AG04449 (cell line): ENCODE measurements around the gene TMEM242.

Source experiments
- CTCF ChIA-PET: fragments of 350-600 bp; formaldehyde crosslinking; extraction: SDS; loops from one replicate; lab custom pipeline; 2021; ENCODE audit warnings: antibody characterized with exemption; lab: Yijun Ruan, JAX
- POLR2A ChIA-PET: fragments of 400-600, 350-600 bp; formaldehyde crosslinking; extraction: SDS; loops from one replicate; lab custom pipeline; 2020; ENCODE audit warnings: antibody characterized with exemption, inconsistent platforms; lab: Yijun Ruan, JAX
- DNase-seq: peaks from one replicate; pipeline ENCODE4 v3.0.0-alpha.2; 2010; ENCODE audit warnings: low read depth, low spot score
- H3K4me3 ChIP-seq: 2 replicates; pipeline ENCODE4 v1.5.1; 2011; ENCODE audit warnings: low read depth, mild to moderate bottlenecking, control low read depth, low read length
- TF ChIP-seq, protein P1 (sequence below): IDR thresholded peaks from one replicate; pipeline ENCODE4 v1.5.1; 2011; ENCODE audit warnings: mild to moderate bottlenecking, moderate library complexity, low read length, control low read depth, inconsistent platforms; ENCODE audit not compliant: insufficient read depth; ENCODE audit errors: missing control alignments

TMEM242 gene

DNA sequence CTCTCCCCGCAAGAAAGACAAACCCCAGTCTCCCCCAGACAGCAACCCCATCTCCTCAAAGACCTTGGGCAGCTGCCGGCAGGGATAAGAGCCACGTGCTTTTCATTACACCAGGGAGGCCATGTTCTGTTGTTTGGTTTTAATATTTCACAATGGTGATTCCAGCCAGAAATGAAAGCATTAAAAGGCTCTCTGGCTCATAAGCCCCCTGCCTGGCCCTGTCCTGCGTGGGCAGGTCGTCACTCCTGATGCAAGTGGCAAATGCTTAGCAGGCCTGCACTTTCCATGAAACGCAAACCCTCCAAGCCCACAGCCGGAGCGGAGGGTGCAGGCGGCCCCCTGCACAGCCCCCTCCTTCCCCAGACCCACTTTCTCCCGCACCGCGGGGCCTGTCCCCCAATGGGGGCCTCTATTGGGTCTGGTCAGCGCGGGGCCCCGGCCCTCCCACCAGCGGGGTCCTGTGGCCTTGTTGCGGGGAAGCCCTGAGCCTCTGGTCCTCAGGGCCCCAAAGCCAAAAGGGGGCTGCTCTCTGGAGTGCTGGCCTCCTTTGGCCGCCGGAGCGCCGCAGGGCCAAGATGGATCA, 77.2 kb downstream of the TMEM242 start:
- H3K4me3 ChIP-seq, result no peak overlapping the region
- POLR2A ChIA-PET, result interaction anchor here (0.5 kb wide), 1 partner anchor 301 kb away, joined by 3 read pairs; no protein-coding TSS in a partner anchor
- TF ChIP-seq, protein P1, sequence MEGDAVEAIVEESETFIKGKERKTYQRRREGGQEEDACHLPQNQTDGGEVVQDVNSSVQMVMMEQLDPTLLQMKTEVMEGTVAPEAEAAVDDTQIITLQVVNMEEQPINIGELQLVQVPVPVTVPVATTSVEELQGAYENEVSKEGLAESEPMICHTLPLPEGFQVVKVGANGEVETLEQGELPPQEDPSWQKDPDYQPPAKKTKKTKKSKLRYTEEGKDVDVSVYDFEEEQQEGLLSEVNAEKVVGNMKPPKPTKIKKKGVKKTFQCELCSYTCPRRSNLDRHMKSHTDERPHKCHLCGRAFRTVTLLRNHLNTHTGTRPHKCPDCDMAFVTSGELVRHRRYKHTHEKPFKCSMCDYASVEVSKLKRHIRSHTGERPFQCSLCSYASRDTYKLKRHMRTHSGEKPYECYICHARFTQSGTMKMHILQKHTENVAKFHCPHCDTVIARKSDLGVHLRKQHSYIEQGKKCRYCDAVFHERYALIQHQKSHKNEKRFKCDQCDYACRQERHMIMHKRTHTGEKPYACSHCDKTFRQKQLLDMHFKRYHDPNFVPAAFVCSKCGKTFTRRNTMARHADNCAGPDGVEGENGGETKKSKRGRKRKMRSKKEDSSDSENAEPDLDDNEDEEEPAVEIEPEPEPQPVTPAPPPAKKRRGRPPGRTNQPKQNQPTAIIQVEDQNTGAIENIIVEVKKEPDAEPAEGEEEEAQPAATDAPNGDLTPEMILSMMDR, result no peak
- no peak for DNase-seq
- CTCF ChIA-PET, result interaction anchor here (0.9 to 3.7 kb wide), 4 partner anchors 10 to 28 kb away, joined by 3 to 20 read pairs (median 4); no protein-coding TSS in a partner anchor

DNA sequence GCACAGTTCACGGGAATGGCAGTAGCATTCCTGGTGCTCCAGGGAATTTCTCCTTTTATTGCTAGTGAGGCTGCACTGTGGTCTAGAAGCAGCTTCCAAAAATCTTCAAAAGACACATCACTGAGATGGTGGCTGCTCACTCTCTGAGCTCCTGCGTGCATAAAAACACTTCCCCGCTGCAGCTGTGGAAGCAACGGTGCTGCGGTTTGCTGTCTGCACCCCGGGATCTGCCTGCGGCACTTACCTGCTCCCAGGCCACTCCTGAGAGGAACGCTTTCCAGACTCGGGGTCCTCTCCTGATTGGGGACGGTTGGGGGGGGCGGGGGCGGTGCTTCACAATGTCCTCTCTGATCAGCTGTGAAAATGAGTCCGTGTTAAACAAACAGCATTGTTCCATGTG, 77.9 kb downstream of the TMEM242 start:
- TF ChIP-seq, protein P1, result no peak
- POLR2A ChIA-PET, result interaction anchor here (0.5 kb wide), 1 partner anchor 300 kb away, joined by 3 read pairs; no protein-coding TSS in a partner anchor
- no peak for DNase-seq
- H3K4me3 ChIP-seq, result no peak overlapping the region
- CTCF ChIA-PET, result interaction anchor here (1.1 to 3.7 kb wide), 3 partner anchors 10 to 29 kb away, joined by 4 to 20 read pairs (median 4); no protein-coding TSS in a partner anchor

DNA sequence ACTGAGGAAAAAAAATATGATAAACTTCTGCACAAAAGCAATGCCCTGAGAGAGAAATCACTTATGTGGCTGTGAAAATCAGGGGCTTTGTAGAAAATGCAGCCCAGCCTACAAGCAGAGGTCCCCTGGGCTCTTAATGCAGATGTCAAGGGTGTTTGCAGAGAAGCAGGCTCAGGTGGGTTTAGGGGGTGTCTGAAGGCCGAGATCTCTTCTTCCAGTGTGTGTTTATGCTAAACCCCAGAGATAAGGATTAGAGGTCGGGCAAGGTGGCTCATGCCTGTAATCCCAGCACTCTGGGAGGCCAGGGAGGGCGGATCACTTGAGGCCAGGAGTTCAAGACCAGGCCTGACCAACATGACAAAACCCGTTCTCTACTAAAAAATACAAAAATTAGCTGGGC, 78.5 kb downstream of the TMEM242 start:
- POLR2A ChIA-PET, result no interaction called here
- CTCF ChIA-PET, result interaction anchor here (0.9 to 3.7 kb wide), 4 partner anchors 9 to 30 kb away, joined by 4 to 20 read pairs (median 4); no protein-coding TSS in a partner anchor
- TF ChIP-seq, protein P1, result no peak
- DNase-seq, result no peak
- no peak overlapping the region for H3K4me3 ChIP-seq

DNA sequence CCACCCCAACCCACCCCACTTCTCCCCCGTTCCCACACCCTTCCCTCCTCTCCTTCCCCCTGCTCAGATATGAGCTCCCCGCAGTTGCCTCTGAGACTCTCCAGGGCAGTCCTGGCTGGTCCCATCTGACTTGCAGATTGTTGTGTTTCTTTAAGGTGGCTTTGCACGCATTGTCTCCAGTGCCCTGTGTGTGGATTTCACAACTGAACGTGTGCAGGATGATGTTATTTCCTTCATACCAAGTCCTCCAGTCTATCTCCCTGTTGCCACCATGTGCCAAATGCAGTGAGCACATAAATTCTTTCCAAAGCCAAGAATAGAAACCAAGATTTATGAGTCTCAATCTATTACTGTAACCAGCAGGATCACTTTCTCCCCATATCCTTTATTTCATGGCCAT, 79.1 kb downstream of the TMEM242 start:
- TF ChIP-seq, protein P1, result no peak
- CTCF ChIA-PET, result interaction anchor here (0.9 to 3.7 kb wide), 2 partner anchors 9 to 30 kb away, joined by 4 to 20 read pairs; no protein-coding TSS in a partner anchor
- no peak overlapping the region for H3K4me3 ChIP-seq
- POLR2A ChIA-PET, result interaction anchor here (0.6 kb wide), 1 partner anchor 37 kb away, joined by 3 read pairs; no protein-coding TSS in a partner anchor
- peak; percentile 85 for DNase-seq

DNA sequence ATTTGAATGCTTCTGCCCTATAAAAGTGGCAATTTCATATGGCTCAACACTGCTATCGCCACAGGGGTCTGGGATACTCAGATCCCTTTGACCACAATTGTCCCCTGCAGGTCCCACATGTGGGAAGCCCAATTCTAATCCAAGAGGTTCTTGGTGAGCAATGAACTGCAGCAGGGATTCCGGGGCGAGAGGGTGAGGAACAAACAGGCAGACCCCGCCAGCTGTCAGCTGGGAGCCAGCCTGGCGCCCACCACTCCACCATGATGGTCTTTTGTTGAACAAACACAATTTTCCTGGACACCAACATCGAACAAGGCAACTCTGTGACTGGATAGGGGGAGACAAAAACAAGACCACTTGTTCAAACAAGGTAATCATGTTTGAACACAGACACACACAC, 80.5 kb downstream of the TMEM242 start:
- TF ChIP-seq, protein P1, result no peak
- ChIA-PET CTCF (interaction anchor here (3.7 kb wide), 1 partner anchor 32 kb away, joined by 20 read pairs; no protein-coding TSS in a partner anchor), POLR2A (no interaction called here)
- H3K4me3 ChIP-seq, result no peak overlapping the region
- no peak for DNase-seq

DNA sequence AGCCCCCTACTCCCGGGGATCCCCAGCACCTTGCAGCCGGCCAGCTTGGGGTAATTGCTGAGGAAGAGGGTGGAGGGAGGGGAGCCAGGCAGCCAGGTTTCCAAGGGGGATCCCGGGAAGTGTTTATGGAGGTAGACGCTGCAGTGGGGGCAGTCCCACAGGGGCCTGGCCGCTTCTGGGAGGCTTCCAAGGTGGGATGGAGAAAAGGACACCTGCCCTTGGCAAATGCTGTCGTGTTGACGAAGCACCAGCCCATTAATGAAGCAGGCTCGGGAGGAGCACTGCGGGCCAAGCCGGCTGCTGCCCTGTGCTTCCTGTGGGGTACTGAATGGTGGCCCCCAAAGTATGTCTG, 82.4 kb downstream of the TMEM242 start:
- POLR2A ChIA-PET, result no interaction called here
- DNase-seq, result no peak

More for the DNA sequence above, 82.4 kb downstream of the TMEM242 start:
- TF ChIP-seq, protein P1, result no peak
- no peak overlapping the region for H3K4me3 ChIP-seq
- CTCF ChIA-PET, result no interaction called here
